H9 (cell line): ENCODE results near the gene ARHGAP8. TPM values are rescaled to one million over a fixed set of nuclear protein-coding genes. Genes with fewer than 3 reads are reported as not detected.

Experiments used
- DNase-seq: peaks from one replicate; pipeline ENCODE4 v3.0.0-alpha.2; 2017
- H2AFZ ChIP-seq: one replicate; pipeline ENCODE4 v1.6.1; 2013; ENCODE audit warnings: mild to moderate bottlenecking, low read length, control low read depth, moderate library complexity
- H2AK5ac ChIP-seq: 2 replicates; pipeline ENCODE4 v1.6.1; 2013; ENCODE audit warnings: low read length, control low read depth, mixed read lengths; ENCODE audit not compliant: insufficient read length
- H2BK120ac ChIP-seq: one replicate; pipeline ENCODE4 v1.6.1; 2013; ENCODE audit warnings: low read depth, mild to moderate bottlenecking, low read length, control low read depth, inconsistent platforms; ENCODE audit not compliant: poor library complexity, severe bottlenecking
- H2BK12ac ChIP-seq: 2 replicates; pipeline ENCODE4 v1.6.1; 2013; ENCODE audit warnings: low read length, control low read depth, mixed read lengths, low read depth; ENCODE audit not compliant: insufficient read length
- H2BK15ac ChIP-seq: 2 replicates; pipeline ENCODE4 v1.6.1; 2013; ENCODE audit warnings: low read depth, low read length, control low read depth
- H2BK20ac ChIP-seq: one replicate; pipeline ENCODE4 v1.6.1; 2013; ENCODE audit warnings: low read depth, mild to moderate bottlenecking, low read length, control low read depth, inconsistent platforms; ENCODE audit not compliant: poor library complexity, severe bottlenecking
- H2BK5ac ChIP-seq: 2 replicates; pipeline ENCODE4 v1.6.1; 2013; ENCODE audit warnings: low read length, control low read depth, mixed read lengths; ENCODE audit not compliant: insufficient read length
- H3K14ac ChIP-seq: 2 replicates; pipeline ENCODE4 v1.6.1; 2013; ENCODE audit warnings: low read length, control low read depth; ENCODE audit not compliant: insufficient read depth
- H3K18ac ChIP-seq: 2 replicates; pipeline ENCODE4 v1.6.1; 2013; ENCODE audit warnings: low read depth, mild to moderate bottlenecking, mixed read lengths, low read length, control low read depth; ENCODE audit not compliant: insufficient read length
- H3K23ac ChIP-seq: 2 replicates; pipeline ENCODE4 v1.6.1; 2013; ENCODE audit warnings: low read length, control low read depth, mixed read lengths, low read depth; ENCODE audit not compliant: insufficient read length
- H3K23me2 ChIP-seq: 2 replicates; pipeline ENCODE4 v1.6.1; 2013; ENCODE audit warnings: low read depth, mild to moderate bottlenecking, mixed read lengths, low read length, control low read depth; ENCODE audit not compliant: insufficient read length, poor library complexity, severe bottlenecking
- H3K27ac ChIP-seq: 2 replicates; pipeline ENCODE4 v1.5.1; 2013; ENCODE audit warnings: low read length, control low read depth, mixed read lengths, low read depth; ENCODE audit not compliant: insufficient read length
- H3K27me3 ChIP-seq: 2 replicates; pipeline ENCODE4 v1.6.1; 2013; ENCODE audit warnings: low read length, control low read depth, inconsistent platforms; ENCODE audit not compliant: insufficient read depth
- H3K4ac ChIP-seq: 2 replicates; pipeline ENCODE4 v1.6.1; 2013; ENCODE audit warnings: low read depth, mild to moderate bottlenecking, control low read depth, inconsistent platforms, low read length, moderate library complexity
- H3K4me1 ChIP-seq: 2 replicates; pipeline ENCODE4 v1.6.1; 2013; ENCODE audit warnings: low read length, control low read depth, inconsistent platforms; ENCODE audit not compliant: insufficient read depth
- H3K4me2 ChIP-seq: 2 replicates; pipeline ENCODE4 v1.6.1; 2013; ENCODE audit warnings: low read length, control low read depth, mixed read lengths; ENCODE audit not compliant: insufficient read length, insufficient read depth
- H3K56ac ChIP-seq: 2 replicates; pipeline ENCODE4 v1.6.1; 2013; ENCODE audit warnings: low read depth, mild to moderate bottlenecking, mixed read lengths, low read length, control low read depth; ENCODE audit not compliant: insufficient read length
- H3K79me1 ChIP-seq: 2 replicates; pipeline ENCODE4 v1.6.1; 2013; ENCODE audit warnings: low read depth, mild to moderate bottlenecking, moderate library complexity, low read length, control low read depth, inconsistent platforms; ENCODE audit not compliant: insufficient read depth, poor library complexity, severe bottlenecking
- H3K79me2 ChIP-seq: 2 replicates; pipeline ENCODE4 v1.6.1; 2013; ENCODE audit warnings: low read length, control low read depth, inconsistent platforms; ENCODE audit not compliant: insufficient read depth
- H3K9ac ChIP-seq: 2 replicates; pipeline ENCODE4 v1.6.1; 2013; ENCODE audit warnings: low read length, control low read depth, mixed read lengths; ENCODE audit not compliant: insufficient read length; ENCODE audit errors: extremely low read depth
- H3K9me3 ChIP-seq: one replicate; pipeline ENCODE4 v1.6.1; 2013; ENCODE audit warnings: low read depth, low read length, inconsistent platforms; ENCODE audit not compliant: control insufficient read depth
- H3T11ph ChIP-seq: one replicate; pipeline ENCODE4 v1.6.1; 2013; ENCODE audit warnings: mild to moderate bottlenecking, low read length, control low read depth, inconsistent platforms
- H4K20me1 ChIP-seq: one replicate; pipeline ENCODE4 v1.6.1; 2013; ENCODE audit not compliant: control insufficient read depth, insufficient read length, insufficient read depth
- H4K5ac ChIP-seq: 2 replicates; pipeline ENCODE4 v1.6.1; 2013; ENCODE audit warnings: low read depth, mild to moderate bottlenecking, mixed read lengths, low read length, control low read depth; ENCODE audit not compliant: insufficient read length
- H4K8ac ChIP-seq: replicated peaks from 2 replicates; pipeline ENCODE4 v1.6.1; 2013; ENCODE audit warnings: low read length, control low read depth, mixed read lengths, low read depth; ENCODE audit not compliant: insufficient read length
- H4K91ac ChIP-seq: 2 replicates; pipeline ENCODE4 v1.6.1; 2013; ENCODE audit warnings: low read depth, mild to moderate bottlenecking, moderate library complexity, mixed read lengths, low read length, control low read depth; ENCODE audit not compliant: insufficient read length
- H3K27ac Mint-ChIP-seq, 3 experiments: 2 replicates in 2 of 3; 3 replicates in 1 of 3; pipeline ENCODE4 v1.8.0; 2020 to 2021; ENCODE audit warnings: mixed read lengths in 3 of 3, mild to moderate bottlenecking in 1 of 3, moderate library complexity in 1 of 3
- H3K27me3 Mint-ChIP-seq: 2 replicates; pipeline ENCODE4 v1.8.0; 2021; ENCODE audit warnings: low read depth, mild to moderate bottlenecking, moderate library complexity, mixed read lengths
- H3K36me3 Mint-ChIP-seq, 3 experiments: 2 replicates in 2 of 3; 3 replicates in 1 of 3; pipeline ENCODE4 v1.8.0; 2020 to 2021; ENCODE audit warnings: low read depth in 3 of 3, mixed read lengths in 3 of 3; ENCODE audit not compliant: insufficient read depth in 1 of 3
- H3K4me1 Mint-ChIP-seq, 2 experiments: 2 replicates each; pipeline ENCODE4 v1.8.0; 2020; ENCODE audit warnings: mixed read lengths in 2 of 2
- H3K4me3 Mint-ChIP-seq, 2 experiments: 2 replicates in 1 of 2; 3 replicates in 1 of 2; pipeline ENCODE4 v1.8.0; 2020 to 2021; ENCODE audit warnings: mild to moderate bottlenecking in 2 of 2, mixed read lengths in 2 of 2, moderate library complexity in 1 of 2
- H3K9me3 Mint-ChIP-seq, 2 experiments: 2 replicates in 1 of 2; 3 replicates in 1 of 2; pipeline ENCODE4 v1.8.0; 2020; ENCODE audit warnings: mild to moderate bottlenecking in 2 of 2, mixed read lengths in 2 of 2, moderate library complexity in 1 of 2
- WGBS: extraction: QIAGEN DNeasy Blood & Tissue Kit; methylation state at CpG from one replicate; pipeline ENCODE4 v1.1.7; 2013; ENCODE audit warnings: missing lambda C conversion rate, low lambda C conversion rate, mixed read lengths; ENCODE audit not compliant: insufficient read length; ENCODE audit errors: extremely low coverage; 5-methylcytosine and 5-hydroxymethylcytosine counted together
- total RNA-seq: library from RNA; stranded (reverse); gene quantifications from 2 replicates; pipeline ENCODE4 v1.2.1, GENCODE V29; 2021
- TF ChIP-seq, protein P1 (sequence below): fragments of 200-600 bp; sonication (generic); conservative IDR thresholded peaks from 3 replicates; pipeline ENCODE4 v1.8.0; 2021; ENCODE audit warnings: antibody characterized with exemption, mild to moderate bottlenecking

Gene ARHGAP8
- total RNA-seq, 1 experiment from 2014 or later = 35.4 TPM

DNA sequence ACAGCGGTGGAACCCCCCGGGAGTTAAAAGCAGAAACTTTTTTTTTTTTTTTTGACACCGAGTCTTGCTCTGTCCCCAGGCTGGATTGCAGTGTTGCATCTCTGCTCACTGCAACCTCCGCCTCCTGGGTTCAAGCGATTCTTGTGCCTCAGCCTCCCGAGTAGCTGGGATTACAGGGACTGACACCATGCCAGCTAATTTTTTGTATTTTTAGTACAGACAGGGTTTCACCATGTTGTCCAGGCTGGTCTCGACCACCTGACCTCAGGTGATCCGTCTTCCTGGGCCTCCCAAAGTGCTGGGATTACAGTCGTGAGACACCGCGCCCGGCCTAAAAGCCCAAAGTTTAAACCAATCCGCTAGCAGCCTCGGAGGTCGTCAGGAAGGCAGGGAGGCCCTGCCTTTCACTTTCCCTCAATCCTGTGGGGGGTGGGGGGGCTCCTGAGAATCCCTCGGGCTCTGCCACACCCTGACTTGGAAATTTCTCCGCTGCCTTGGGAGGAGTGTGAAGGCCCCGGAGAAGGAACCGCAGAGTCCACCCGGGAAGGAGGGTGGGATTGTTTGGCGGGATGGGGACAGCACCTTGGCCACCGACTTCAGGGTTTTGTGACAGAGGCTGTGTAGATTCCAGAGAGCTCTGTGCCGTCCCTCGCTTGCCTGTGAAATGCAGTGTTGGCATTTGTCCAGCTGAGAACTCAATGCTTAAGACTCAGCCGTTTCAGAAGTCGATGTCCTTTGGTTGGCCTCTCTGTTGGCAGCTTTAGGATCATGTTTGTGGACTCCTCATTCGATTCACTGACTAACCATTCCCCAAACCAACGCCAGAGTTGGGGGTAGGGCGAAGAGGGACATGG is 1.0 kb downstream of the ARHGAP8 start:
- 0 out of 7 replicates have a peak overlapping the region, but pooled peaks of 1 of the 3 experiments have one; percentile 52 for H3K27ac Mint-ChIP-seq
- no peak overlapping the region for H4K5ac ChIP-seq

More for the DNA sequence above, 1.0 kb downstream of the ARHGAP8 start:
- H3K14ac ChIP-seq = no peak overlapping the region
- no peak overlapping the region for H2AK5ac ChIP-seq
- H2BK12ac ChIP-seq = no peak overlapping the region
- DNase-seq = no peak
- H2BK120ac ChIP-seq = no peak overlapping the region
- peaks cover 2% of the 10 kb centered on the region; the same call in 1 of the 2 replicates for H3K79me2 ChIP-seq
- H3K4ac ChIP-seq = no peak overlapping the region
- H3K9me3 Mint-ChIP-seq = peaks cover 4 to 15% of the 10 kb centered on the region in 2 experiments; a peak in 3 of 5 replicates
- no peak overlapping the region for H3K18ac ChIP-seq
- no peaks in the 10 kb centered on the region for H3K27me3 ChIP-seq
- no peak overlapping the region for H2AFZ ChIP-seq
- H4K20me1 ChIP-seq = no peaks in the 10 kb centered on the region
- H3K9me3 ChIP-seq = no peaks in the 10 kb centered on the region
- H3K27me3 Mint-ChIP-seq = peaks cover 7% of the 10 kb centered on the region
- no peak overlapping the region for H2BK15ac ChIP-seq
- H3T11ph ChIP-seq = no peak overlapping the region
- peaks cover 11 to 25% (median 12%) of the 10 kb centered on the region in 3 experiments; a peak in 6 of 7 replicates for H3K36me3 Mint-ChIP-seq
- H3K4me1 ChIP-seq = peaks cover 12% of the 10 kb centered on the region; the same call in 1 of the 2 replicates
- H3K23ac ChIP-seq = no peak overlapping the region
- no peak overlapping the region for H4K8ac ChIP-seq
- H3K56ac ChIP-seq = no peak overlapping the region
- H3K23me2 ChIP-seq = peaks cover 18% of the 10 kb centered on the region
- no CpG with 5 or more reads among the region's 29 CpGs for WGBS
- TF ChIP-seq, protein P1, sequence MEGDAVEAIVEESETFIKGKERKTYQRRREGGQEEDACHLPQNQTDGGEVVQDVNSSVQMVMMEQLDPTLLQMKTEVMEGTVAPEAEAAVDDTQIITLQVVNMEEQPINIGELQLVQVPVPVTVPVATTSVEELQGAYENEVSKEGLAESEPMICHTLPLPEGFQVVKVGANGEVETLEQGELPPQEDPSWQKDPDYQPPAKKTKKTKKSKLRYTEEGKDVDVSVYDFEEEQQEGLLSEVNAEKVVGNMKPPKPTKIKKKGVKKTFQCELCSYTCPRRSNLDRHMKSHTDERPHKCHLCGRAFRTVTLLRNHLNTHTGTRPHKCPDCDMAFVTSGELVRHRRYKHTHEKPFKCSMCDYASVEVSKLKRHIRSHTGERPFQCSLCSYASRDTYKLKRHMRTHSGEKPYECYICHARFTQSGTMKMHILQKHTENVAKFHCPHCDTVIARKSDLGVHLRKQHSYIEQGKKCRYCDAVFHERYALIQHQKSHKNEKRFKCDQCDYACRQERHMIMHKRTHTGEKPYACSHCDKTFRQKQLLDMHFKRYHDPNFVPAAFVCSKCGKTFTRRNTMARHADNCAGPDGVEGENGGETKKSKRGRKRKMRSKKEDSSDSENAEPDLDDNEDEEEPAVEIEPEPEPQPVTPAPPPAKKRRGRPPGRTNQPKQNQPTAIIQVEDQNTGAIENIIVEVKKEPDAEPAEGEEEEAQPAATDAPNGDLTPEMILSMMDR = no peak
- no peak overlapping the region for H2BK5ac ChIP-seq
- H3K4me3 Mint-ChIP-seq = peak overlapping the region; percentile 82 to 92
- H3K27ac ChIP-seq = no peak overlapping the region
- H2BK20ac ChIP-seq = no peak overlapping the region
- no peak overlapping the region for H4K91ac ChIP-seq
- H3K79me1 ChIP-seq = peaks cover 4% of the 10 kb centered on the region
- H3K9ac ChIP-seq = no peak overlapping the region
- H3K4me1 Mint-ChIP-seq = peaks cover 25 to 49% of the 10 kb centered on the region in 2 experiments
- peak overlapping the region; percentile 90 for H3K4me2 ChIP-seq
